Pancreas (tissue), 10 donors: ENCODE data around the gene CACUL1. TPM values are rescaled to one million over a fixed set of nuclear protein-coding genes. Genes with fewer than 3 reads are reported as not detected.
A peak's percentile ranks its signal among the peaks of the same experiment; 100 is the strongest.

Experiments used
- ATAC-seq, 4 donors: fragments of 200-7000 bp; cut with Tn5 transposase; one replicate each; pipeline versions ENCODE4 v1.8.0 to v1.9.1; 2020; ENCODE audit warnings: mild to moderate bottlenecking in 4 of 4, moderate library complexity in 4 of 4
- DNase-seq, 6 donors: peaks; one replicate each; pipeline ENCODE4 v3.0.0-alpha.2; 2020
- FAIRE-seq: peaks from 2 replicates; lab custom pipeline; 2012; peaks lifted over from hg19 to GRCh38; lab: Jason Lieb, UNC
- H3K27ac ChIP-seq, 4 donors: fragments of 200-600 bp; sonication (generic); 1 replicate in 3 of 4; 2 replicates in 1 of 4; pipeline versions ENCODE4 v1.5.0 to v1.8.0; 2020
- H3K27me3 ChIP-seq, 4 donors: fragments of 200-600 bp; one replicate each; pipeline ENCODE4 v1.8.0; 2021
- H3K36me3 ChIP-seq, 3 donors: fragments of 200-600 bp; sonication (generic) in 1 of 3; one replicate each; pipeline versions ENCODE4 v1.5.0 to v1.8.0; 2020 to 2021
- H3K4me1 ChIP-seq, 3 donors: fragments of 200-600 bp; one replicate each; pipeline ENCODE4 v1.8.0; 2021
- H3K4me3 ChIP-seq, 4 donors: fragments of 200-600 bp; sonication (generic) in 2 of 4; one replicate each; pipeline versions ENCODE4 v1.5.0 to v1.8.0; 2020 to 2021
- H3K9me3 ChIP-seq, 4 donors: fragments of 200-600 bp; one replicate each; pipeline ENCODE4 v1.8.0; 2021
- CTCF ChIP-seq, 4 donors: fragments of 200-600 bp; sonication (generic) in 3 of 4; IDR thresholded peaks; one replicate each; pipeline versions ENCODE4 v1.5.0 to v1.8.0; 2021; ENCODE audit warnings: antibody characterized with exemption in 4 of 4
- WGBS, 2 donors: extraction: QIAGEN DNeasy Blood & Tissue Kit; methylation state at CpG; one replicate each; pipeline ENCODE4 v1.1.7; 2013; 5-methylcytosine and 5-hydroxymethylcytosine counted together
- intact Hi-C, 3 donors: fragments of 100-400 bp; cut with DNase I; formaldehyde crosslinking; loops; one replicate each; pipeline versions ENCODE4 v1.11.1 to v1.14.2; 2022
- polyA plus RNA-seq, 2 donors: library from polyadenylated mRNA; stranded (reverse); fragments of 200-250 nt; gene quantifications; one replicate each; pipeline ENCODE4 v1.2.3, GENCODE V29; 2013
- total RNA-seq, 6 donors: library from RNA; stranded (reverse); fragmentation: NEBNext Ultra II Directional in 4 of 6; extraction: Animal tissue kit (Norgen Biotek cat#: 25700) in 4 of 6; gene quantifications; one replicate each; pipeline versions ENCODE4 v1.2.1 to v1.2.4, GENCODE V29; 2021 to 2023
- donor health status: healthy with polysubstance abuse.
- donor health status: DM: no; HTN: no; CAD: no; lungs with moderate emphysema.
- donor health status: DM: no; HTN: no; CAD: no.
- donor health status: control.
- donor health status: control.
- donor health status: Bipolar disorder and iron deficiency.
- donor health status: DM: yes; HTN: yes; CAD: no.
- donor health status: DM: no; HTN: no; CAD: no.
- donor health status: DM: no; HTN: no; CAD: no.
- donor health status: DM: yes; HTN: yes; CAD: no.

CACUL1 gene
- total and polyA plus RNA-seq, 8 donors: 3.1 to 28.3 (median 16.2) TPM

DNA sequence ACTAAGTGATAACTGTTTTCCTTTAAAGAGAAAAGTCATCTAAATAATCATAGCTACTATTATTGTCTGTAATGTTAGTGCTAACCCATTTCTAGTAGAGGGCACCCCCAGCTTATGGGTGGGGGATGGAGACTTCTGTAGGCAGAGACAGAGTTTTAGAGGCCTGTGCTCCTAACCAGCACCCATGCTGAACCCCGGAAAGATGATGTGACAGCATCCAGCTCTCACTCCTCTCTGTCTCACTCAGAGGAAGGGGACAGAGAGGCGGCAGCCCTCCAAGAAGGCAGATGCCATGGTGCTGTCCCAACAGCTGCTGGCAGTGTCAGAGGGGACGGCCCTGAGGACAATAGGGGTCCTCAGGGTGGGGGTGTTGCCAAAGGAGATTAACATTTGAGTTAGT is 84.9 kb downstream of the CACUL1 start:
- intact Hi-C loops: no loop called here
- peak in 2 of 4 donors; percentile 1 to 15 for ATAC-seq
- no peaks in the 10 kb centered on the region for H3K27me3 ChIP-seq
- H3K36me3 ChIP-seq: peaks cover 0 to 7% (median 0%) of the 10 kb centered on the region in 3 donors
- no peak for FAIRE-seq
- H3K27ac ChIP-seq: no peak overlapping the region
- DNase-seq: no peak
- no peak for TF ChIP-seq CTCF (IDR thresholded peaks at IDR 0.05)
- no peak overlapping the region for H3K4me3 ChIP-seq
- 74 to 87% methylated on average over 3 of the region's 3 CpGs for WGBS, 2 donors
- H3K9me3 ChIP-seq: no peaks in the 10 kb centered on the region
- H3K4me1 ChIP-seq: peaks cover 17 to 22% (median 18%) of the 10 kb centered on the region in 3 donors

- Histone ChIP-seq H3K27me3 (no peaks in the 10 kb centered on the region), H3K4me1 (peaks cover 17 to 22% (median 18%) of the 10 kb centered on the region in 3 donors), H3K36me3 (peaks cover 0 to 2% (median 0%) of the 10 kb centered on the region in 3 donors), H3K4me3 (no peak overlapping the region), H3K9me3 (no peaks in the 10 kb centered on the region), H3K27ac (no peak overlapping the region)
- DNase-seq: peak in 2 of 6 donors; percentile 18 to 71
- no peak for TF ChIP-seq CTCF (IDR thresholded peaks at IDR 0.05)
- intact Hi-C loops: no loop called here
- peak; percentile 41 to 81 (median 69) for ATAC-seq
- WGBS, 2 donors: 25 to 33% methylated on average over 20 of the region's 20 CpGs
- no peak for FAIRE-seq
Measured at GRCh38 chr10:118669020-118669791, 85.6 kb downstream of the CACUL1 start.

GRCh38 chr10:118668228-118668952 is 86.4 kb downstream of the CACUL1 start:
- no peak for TF ChIP-seq CTCF (IDR thresholded peaks at IDR 0.05)
- FAIRE-seq (no peak), ATAC-seq (peak in 3 of 4 donors; percentile 5 to 17 (median 15)), DNase-seq (no peak)
- H3K36me3 ChIP-seq: no peaks in the 10 kb centered on the region
- no peaks in the 10 kb centered on the region for H3K9me3 ChIP-seq
- WGBS, 2 donors: 52 to 63% methylated on average over 9 of the region's 9 CpGs
- H3K27me3 ChIP-seq: no peaks in the 10 kb centered on the region
- no peak overlapping the region for H3K4me3 ChIP-seq
- H3K4me1 ChIP-seq: peaks cover 17 to 22% (median 18%) of the 10 kb centered on the region in 3 donors
- intact Hi-C loops: no loop called here
- H3K27ac ChIP-seq: no peak overlapping the region

- peaks cover 17 to 22% (median 18%) of the 10 kb centered on the region in 3 donors for H3K4me1 ChIP-seq
- H3K27ac ChIP-seq: no peak overlapping the region
- no peaks in the 10 kb centered on the region for H3K36me3 ChIP-seq
- no peaks in the 10 kb centered on the region for H3K9me3 ChIP-seq
- peak in 3 of 4 donors; percentile 59 to 71 (median 68) for ATAC-seq
- H3K4me3 ChIP-seq: no peak overlapping the region
- TF ChIP-seq CTCF (IDR thresholded peaks at IDR 0.05): no peak
- no peak for FAIRE-seq
- intact Hi-C loops: no loop called here
- peak in 1 of 6 donors; percentile 71 for DNase-seq
- no peaks in the 10 kb centered on the region for H3K27me3 ChIP-seq
- WGBS, 2 donors: 27 to 31% methylated on average over 4 of the region's 4 CpGs
Measured at GRCh38 chr10:118667732-118668131, 87.0 kb downstream of the CACUL1 start.
